HFF-Myc (cell line): ENCODE measurements around the gene CDH13.

Source experiments
- DNase-seq: peaks from one replicate; pipeline ENCODE4 v3.0.0-alpha.2; 2011; ENCODE audit warnings: low read depth; ENCODE audit errors: extremely low read depth
- H3K4me3 ChIP-seq: replicated peaks from 2 replicates; pipeline ENCODE4 v1.5.1; 2011; ENCODE audit warnings: low read depth, mild to moderate bottlenecking, control low read depth, low read length
- CTCF ChIP-seq: IDR thresholded peaks from 2 replicates; pipeline ENCODE4 v1.5.1; 2012; ENCODE audit warnings: mild to moderate bottlenecking, low read depth, low read length, control low read depth; ENCODE audit errors: missing control alignments

The CDH13 gene

GRCh38 chr16:82586130-82586529, 40.6 kb upstream of the CDH13 start:
- H3K4me3 ChIP-seq = no peak overlapping the region
- TF ChIP-seq CTCF = no peak
- DNase-seq = no peak

GRCh38 chr16:82587289-82587688, 39.5 kb upstream of the CDH13 start:
- no peak for TF ChIP-seq CTCF
- no peak overlapping the region for H3K4me3 ChIP-seq
- no peak for DNase-seq

- no peak for DNase-seq
- no peak overlapping the region for H3K4me3 ChIP-seq
- TF ChIP-seq CTCF = no peak
These were observed 37.4 kb upstream of the CDH13 start for GRCh38 chr16:82589407-82589806.

- TF ChIP-seq CTCF = no peak
- DNase-seq = no peak
- no peak overlapping the region for H3K4me3 ChIP-seq
These were observed 32.7 kb upstream of the CDH13 start for GRCh38 chr16:82594114-82594513.

GRCh38 chr16:82598771-82599170, 28.0 kb upstream of the CDH13 start:
- H3K4me3 ChIP-seq = no peak overlapping the region
- no peak for TF ChIP-seq CTCF
- DNase-seq = no peak

GRCh38 chr16:82601989-82602640, 24.7 kb upstream of the CDH13 start:
- no peak for DNase-seq
- no peak overlapping the region for H3K4me3 ChIP-seq
- TF ChIP-seq CTCF = no peak
